ENCODE results near the gene UACA.

The UACA gene

GRCh38 chr15:70687482-70687881, 75.9 kb downstream of the UACA start:
- no peak for TF ChIP-seq CTCF (conservative IDR thresholded peaks at IDR 0.05)
- H3K27ac ChIP-seq, result no peak overlapping the region

- H3K27ac ChIP-seq, result no peak overlapping the region
- no peak for TF ChIP-seq CTCF (conservative IDR thresholded peaks at IDR 0.05)
These were observed 82.5 kb downstream of the UACA start for GRCh38 chr15:70680817-70681216.

GRCh38 chr15:70679919-70680231, 83.5 kb downstream of the UACA start:
- H3K27ac ChIP-seq, result no peak overlapping the region
- peak; percentile 22; the same call in 1 of the 2 replicates for TF ChIP-seq CTCF (conservative IDR thresholded peaks at IDR 0.05)

- H3K27ac ChIP-seq, result no peak overlapping the region
These were observed 91.3 kb downstream of the UACA start for GRCh38 chr15:70672081-70672480.

GRCh38 chr15:70670680-70671079, 92.7 kb downstream of the UACA start:
- H3K27ac ChIP-seq, result no peak overlapping the region
- TF ChIP-seq CTCF (conservative IDR thresholded peaks at IDR 0.05), result peak; percentile 62

More at GRCh38 chr15:70672081-70672480, 91.3 kb downstream of the UACA start:
- no peak for TF ChIP-seq CTCF (conservative IDR thresholded peaks at IDR 0.05)

GRCh38 chr15:70669966-70670658, 93.2 kb downstream of the UACA start:
- H3K27ac ChIP-seq, result no peak overlapping the region
- TF ChIP-seq CTCF (conservative IDR thresholded peaks at IDR 0.05), result no peak

GRCh38 chr15:70669006-70669602, 94.3 kb downstream of the UACA start:
- TF ChIP-seq CTCF (conservative IDR thresholded peaks at IDR 0.05), result no peak
- no peak overlapping the region for H3K27ac ChIP-seq

All from VCaP (cell line).